HEK293 (cell line): ENCODE measurements around the gene NCDN.

Experiments used
- CTCF ChIA-PET: fragments of 350-600 bp; formaldehyde crosslinking; extraction: SDS; loops from one replicate; lab custom pipeline; 2021; ENCODE audit warnings: antibody characterized with exemption; lab: Yijun Ruan, JAX
- POLR2A ChIA-PET: fragments of 300-600 bp; formaldehyde crosslinking; extraction: SDS; loops from one replicate; lab custom pipeline; 2020; ENCODE audit warnings: antibody characterized with exemption, inconsistent platforms; lab: Yijun Ruan, JAX
- H3K27ac ChIP-seq: fragments of 200-500 bp; sonication (Bioruptor generic); 2 replicates; pipeline ENCODE4 v1.5.1; 2014; ENCODE audit warnings: low read depth, low read length, control low read depth, inconsistent platforms; ENCODE audit errors: extremely low read depth
- H3K36me3 ChIP-seq, 2 experiments: fragments of 200-500 bp in 1 of 2; sonication (Bioruptor generic) in 1 of 2; 1 replicate in 1 of 2; 2 replicates in 1 of 2; pipeline ENCODE4 v1.5.1; 2014 to 2017; ENCODE audit warnings: inconsistent platforms in 2 of 2, low read length in 2 of 2; ENCODE audit not compliant: control insufficient read depth in 2 of 2, insufficient read depth in 1 of 2
- H3K4me1 ChIP-seq: fragments of 200-500 bp; sonication (Bioruptor generic); 2 replicates; pipeline ENCODE4 v1.5.1; 2014; ENCODE audit warnings: mild to moderate bottlenecking, low read length, inconsistent platforms; ENCODE audit not compliant: control insufficient read depth, insufficient read depth
- H3K4me3 ChIP-seq: 2 replicates; pipeline ENCODE4 v1.5.1; 2011; ENCODE audit warnings: low read depth, mild to moderate bottlenecking, control low read depth, low read length, moderate library complexity
- H3K9me3 ChIP-seq: fragments of 200-500 bp; sonication (Bioruptor generic); 2 replicates; pipeline ENCODE4 v1.5.1; 2014; ENCODE audit warnings: low read depth, low read length, inconsistent platforms; ENCODE audit not compliant: control insufficient read depth, insufficient read depth
- MEIS1 ChIP-seq: sonication (generic); formaldehyde crosslinking; IDR thresholded peaks from 2 replicates; pipeline ENCODE4 v1.8.1; 2022; ENCODE audit warnings: missing genetic modification reagents, mild to moderate bottlenecking, borderline replicate concordance
- TCF7L2 ChIP-seq: IDR thresholded peaks from 2 replicates; pipeline ENCODE4 v1.6.1; 2011; ENCODE audit warnings: low read depth, mild to moderate bottlenecking, inconsistent platforms, low read length, moderate library complexity, borderline replicate concordance
- ZFP41 ChIP-seq: fragments of 450-650 bp; formaldehyde crosslinking; IDR thresholded peaks from 2 replicates; pipeline ENCODE4 v1.5.1; 2016; ENCODE audit warnings: missing biosample characterization, missing genetic modification characterization, borderline replicate concordance
- ZNF114 ChIP-seq: fragments of 450-650 bp; formaldehyde crosslinking; IDR thresholded peaks from 2 replicates; pipeline ENCODE4 v1.5.0; 2017; ENCODE audit warnings: missing biosample characterization, missing genetic modification characterization
- ZNF132 ChIP-seq: fragments of 450-650 bp; formaldehyde crosslinking; IDR thresholded peaks from 2 replicates; pipeline ENCODE4 v1.5.1; 2017; ENCODE audit warnings: missing biosample characterization, missing genetic modification characterization, borderline replicate concordance
- ZNF184 ChIP-seq: fragments of 450-650 bp; IDR thresholded peaks from 2 replicates; pipeline ENCODE4 v1.5.1; 2018; ENCODE audit warnings: missing biosample characterization, mild to moderate bottlenecking, missing genetic modification characterization
- ZNF350 ChIP-seq: fragments of 450-650 bp; formaldehyde crosslinking; IDR thresholded peaks from 2 replicates; pipeline ENCODE4 v1.5.0; 2017; ENCODE audit warnings: missing biosample characterization, mild to moderate bottlenecking, missing genetic modification characterization
- ZNF610 ChIP-seq: fragments of 450-650 bp; formaldehyde crosslinking; IDR thresholded peaks from 2 replicates; pipeline ENCODE4 v1.5.1; 2016; ENCODE audit warnings: missing biosample characterization, missing genetic modification characterization, borderline replicate concordance
- ZNF654 ChIP-seq: fragments of 450-650 bp; formaldehyde crosslinking; IDR thresholded peaks from 2 replicates; pipeline ENCODE4 v1.5.1; 2016; ENCODE audit warnings: low read depth, missing biosample characterization, missing genetic modification characterization
- ZNF707 ChIP-seq: fragments of 450-650 bp; formaldehyde crosslinking; IDR thresholded peaks from 2 replicates; pipeline ENCODE4 v1.5.1; 2016; ENCODE audit warnings: missing biosample characterization, missing genetic modification characterization
- ZSCAN30 ChIP-seq: fragments of 450-650 bp; IDR thresholded peaks from 2 replicates; pipeline ENCODE4 v1.5.1; 2018; ENCODE audit warnings: missing biosample characterization, mild to moderate bottlenecking, missing genetic modification characterization, moderate library complexity
- TF ChIP-seq, protein P1 (sequence below): fragments of 450-650 bp; formaldehyde crosslinking; IDR thresholded peaks from 2 replicates; pipeline ENCODE4 v1.5.1; 2016; ENCODE audit warnings: missing biosample characterization, missing genetic modification characterization
- TF ChIP-seq, protein P2 (sequence below): fragments of 450-650 bp; formaldehyde crosslinking; IDR thresholded peaks from 2 replicates; pipeline ENCODE4 v1.5.1; 2016; ENCODE audit warnings: missing biosample characterization, missing genetic modification characterization
- TF ChIP-seq, protein P3 (sequence below): fragments of 450-650 bp; formaldehyde crosslinking; IDR thresholded peaks from 2 replicates; pipeline ENCODE4 v1.5.1; 2016; ENCODE audit warnings: missing biosample characterization, missing genetic modification characterization
- TF ChIP-seq, protein P4 (sequence below): fragments of 450-650 bp; formaldehyde crosslinking; IDR thresholded peaks from 2 replicates; pipeline ENCODE4 v1.5.1; 2016; ENCODE audit warnings: missing biosample characterization, missing genetic modification characterization
- TF ChIP-seq, protein P5 (sequence below): fragments of 450-650 bp; formaldehyde crosslinking; IDR thresholded peaks from 2 replicates; pipeline ENCODE4 v1.5.1; 2017; ENCODE audit warnings: missing biosample characterization, missing genetic modification characterization

The NCDN gene

DNA sequence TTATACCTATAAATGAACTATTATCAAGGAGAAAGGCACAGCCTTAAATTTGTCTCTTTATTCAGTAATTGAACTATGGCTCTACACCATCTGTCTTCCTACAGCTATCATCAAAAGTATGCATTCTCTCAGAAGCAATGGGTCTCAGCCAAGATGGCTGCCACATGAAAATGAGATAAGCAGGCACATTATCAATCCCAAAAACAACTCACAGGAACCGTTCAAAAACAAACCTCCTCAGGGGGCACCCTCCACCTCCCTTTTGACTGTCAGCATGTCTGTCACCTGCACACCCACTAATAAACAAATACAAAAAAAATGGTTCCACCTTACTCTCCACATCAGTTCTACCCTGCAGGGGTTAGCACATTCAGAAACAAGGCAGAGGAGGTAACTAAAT, 24.0 kb upstream of the NCDN start:
- CTCF ChIA-PET = interaction anchor here (0.6 to 3.3 kb wide), 4 partner anchors 31 to 394 kb away, joined by 3 to 12 read pairs (median 3); no protein-coding TSS in a partner anchor
- H3K36me3 ChIP-seq = peaks cover 0 to 23% of the 10 kb centered on the region in 2 experiments; a peak in 2 of 3 replicates
- POLR2A ChIA-PET = no interaction called here

DNA sequence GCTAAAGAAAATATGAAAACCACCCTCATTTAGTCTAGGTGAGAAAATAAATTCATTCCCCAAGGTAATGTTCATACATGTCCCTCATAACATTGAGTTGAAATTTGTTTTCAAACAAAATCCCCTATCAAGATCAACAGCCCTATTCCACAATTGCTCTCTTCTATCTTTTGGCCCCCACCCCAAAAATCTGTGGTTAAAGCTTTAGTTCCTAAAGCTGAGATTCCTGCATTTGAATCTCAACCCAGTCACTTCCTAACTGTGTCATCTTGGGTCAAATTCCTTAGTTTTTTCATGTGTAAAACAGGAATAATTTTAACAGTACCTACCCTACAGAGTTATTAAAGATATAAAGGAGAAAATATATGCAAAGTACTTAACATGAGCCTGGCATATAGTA, 22.4 kb upstream of the NCDN start:
- Histone ChIP-seq H3K9me3 (no peaks in the 10 kb centered on the region), H3K4me1 (peaks cover 10% of the 10 kb centered on the region)
- ChIA-PET POLR2A (no interaction called here), CTCF (interaction anchor here (0.9 to 3.3 kb wide), 3 partner anchors 11 to 83 kb away, joined by 3 to 12 read pairs (median 8); no protein-coding TSS in a partner anchor)
- TF ChIP-seq ZNF610 (tag by site-specific recombination) = no peak
- TF ChIP-seq, all 188 proteins: peak for 0
- no peak overlapping the region for H3K4me3 ChIP-seq
- no peak overlapping the region for H3K27ac ChIP-seq
- peaks cover 0 to 26% of the 10 kb centered on the region in 2 experiments; a peak in 2 of 3 replicates for H3K36me3 ChIP-seq

More for the DNA sequence above, 24.0 kb upstream of the NCDN start:
- no peak for TF ChIP-seq ZFP41 (tag by site-specific recombination)
- TF ChIP-seq, protein P1, sequence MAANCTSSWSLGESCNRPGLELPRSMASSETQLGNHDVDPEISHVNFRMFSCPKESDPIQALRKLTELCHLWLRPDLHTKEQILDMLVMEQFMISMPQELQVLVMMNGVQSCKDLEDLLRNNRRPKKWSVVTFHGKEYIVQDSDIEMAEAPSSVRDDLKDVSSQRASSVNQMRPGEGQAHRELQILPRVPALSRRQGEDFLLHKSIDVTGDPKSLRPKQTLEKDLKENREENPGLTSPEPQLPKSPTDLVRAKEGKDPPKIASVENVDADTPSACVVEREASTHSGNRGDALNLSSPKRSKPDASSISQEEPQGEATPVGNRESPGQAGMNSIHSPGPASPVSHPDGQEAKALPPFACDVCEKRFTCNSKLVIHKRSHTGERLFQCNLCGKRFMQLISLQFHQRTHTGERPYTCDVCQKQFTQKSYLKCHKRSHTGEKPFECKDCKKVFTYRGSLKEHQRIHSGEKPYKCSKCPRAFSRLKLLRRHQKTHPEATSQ (tag by site-specific recombination) = no peak
- TF ChIP-seq, protein P2, sequence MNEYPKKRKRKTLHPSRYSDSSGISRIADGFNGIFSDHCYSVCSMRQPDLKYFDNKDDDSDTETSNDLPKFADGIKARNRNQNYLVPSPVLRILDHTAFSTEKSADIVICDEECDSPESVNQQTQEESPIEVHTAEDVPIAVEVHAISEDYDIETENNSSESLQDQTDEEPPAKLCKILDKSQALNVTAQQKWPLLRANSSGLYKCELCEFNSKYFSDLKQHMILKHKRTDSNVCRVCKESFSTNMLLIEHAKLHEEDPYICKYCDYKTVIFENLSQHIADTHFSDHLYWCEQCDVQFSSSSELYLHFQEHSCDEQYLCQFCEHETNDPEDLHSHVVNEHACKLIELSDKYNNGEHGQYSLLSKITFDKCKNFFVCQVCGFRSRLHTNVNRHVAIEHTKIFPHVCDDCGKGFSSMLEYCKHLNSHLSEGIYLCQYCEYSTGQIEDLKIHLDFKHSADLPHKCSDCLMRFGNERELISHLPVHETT (tag by site-specific recombination) = no peak
- no peak for TF ChIP-seq ZNF132 (tag by site-specific recombination)
- TF ChIP-seq ZNF654 (tag by site-specific recombination) = no peak
- TF ChIP-seq, protein P3, sequence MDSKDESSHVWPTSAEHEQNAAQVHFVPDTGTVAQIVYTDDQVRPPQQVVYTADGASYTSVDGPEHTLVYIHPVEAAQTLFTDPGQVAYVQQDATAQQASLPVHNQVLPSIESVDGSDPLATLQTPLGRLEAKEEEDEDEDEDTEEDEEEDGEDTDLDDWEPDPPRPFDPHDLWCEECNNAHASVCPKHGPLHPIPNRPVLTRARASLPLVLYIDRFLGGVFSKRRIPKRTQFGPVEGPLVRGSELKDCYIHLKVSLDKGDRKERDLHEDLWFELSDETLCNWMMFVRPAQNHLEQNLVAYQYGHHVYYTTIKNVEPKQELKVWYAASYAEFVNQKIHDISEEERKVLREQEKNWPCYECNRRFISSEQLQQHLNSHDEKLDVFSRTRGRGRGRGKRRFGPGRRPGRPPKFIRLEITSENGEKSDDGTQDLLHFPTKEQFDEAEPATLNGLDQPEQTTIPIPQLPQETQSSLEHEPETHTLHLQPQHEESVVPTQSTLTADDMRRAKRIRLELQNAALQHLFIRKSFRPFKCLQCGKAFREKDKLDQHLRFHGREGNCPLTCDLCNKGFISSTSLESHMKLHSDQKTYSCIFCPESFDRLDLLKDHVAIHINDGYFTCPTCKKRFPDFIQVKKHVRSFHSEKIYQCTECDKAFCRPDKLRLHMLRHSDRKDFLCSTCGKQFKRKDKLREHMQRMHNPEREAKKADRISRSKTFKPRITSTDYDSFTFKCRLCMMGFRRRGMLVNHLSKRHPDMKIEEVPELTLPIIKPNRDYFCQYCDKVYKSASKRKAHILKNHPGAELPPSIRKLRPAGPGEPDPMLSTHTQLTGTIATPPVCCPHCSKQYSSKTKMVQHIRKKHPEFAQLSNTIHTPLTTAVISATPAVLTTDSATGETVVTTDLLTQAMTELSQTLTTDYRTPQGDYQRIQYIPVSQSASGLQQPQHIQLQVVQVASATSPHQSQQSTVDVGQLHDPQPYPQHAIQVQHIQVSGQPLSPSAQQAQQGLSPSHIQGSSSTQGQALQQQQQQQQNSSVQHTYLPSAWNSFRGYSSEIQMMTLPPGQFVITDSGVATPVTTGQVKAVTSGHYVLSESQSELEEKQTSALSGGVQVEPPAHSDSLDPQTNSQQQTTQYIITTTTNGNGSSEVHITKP (tag by site-specific recombination) = no peak
- no peak for TF ChIP-seq MEIS1 (CRISPR knock-in tag)
- TF ChIP-seq ZNF184 (tag by site-specific recombination) = no peak
- TF ChIP-seq, protein P4, sequence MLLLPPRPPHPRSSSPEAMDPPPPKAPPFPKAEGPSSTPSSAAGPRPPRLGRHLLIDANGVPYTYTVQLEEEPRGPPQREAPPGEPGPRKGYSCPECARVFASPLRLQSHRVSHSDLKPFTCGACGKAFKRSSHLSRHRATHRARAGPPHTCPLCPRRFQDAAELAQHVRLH (tag by site-specific recombination) = no peak
- no peak for TF ChIP-seq TCF7L2
- no peak for TF ChIP-seq ZSCAN30 (tag by site-specific recombination)
- no peak for TF ChIP-seq ZNF114 (tag by site-specific recombination)
- TF ChIP-seq, protein P5, sequence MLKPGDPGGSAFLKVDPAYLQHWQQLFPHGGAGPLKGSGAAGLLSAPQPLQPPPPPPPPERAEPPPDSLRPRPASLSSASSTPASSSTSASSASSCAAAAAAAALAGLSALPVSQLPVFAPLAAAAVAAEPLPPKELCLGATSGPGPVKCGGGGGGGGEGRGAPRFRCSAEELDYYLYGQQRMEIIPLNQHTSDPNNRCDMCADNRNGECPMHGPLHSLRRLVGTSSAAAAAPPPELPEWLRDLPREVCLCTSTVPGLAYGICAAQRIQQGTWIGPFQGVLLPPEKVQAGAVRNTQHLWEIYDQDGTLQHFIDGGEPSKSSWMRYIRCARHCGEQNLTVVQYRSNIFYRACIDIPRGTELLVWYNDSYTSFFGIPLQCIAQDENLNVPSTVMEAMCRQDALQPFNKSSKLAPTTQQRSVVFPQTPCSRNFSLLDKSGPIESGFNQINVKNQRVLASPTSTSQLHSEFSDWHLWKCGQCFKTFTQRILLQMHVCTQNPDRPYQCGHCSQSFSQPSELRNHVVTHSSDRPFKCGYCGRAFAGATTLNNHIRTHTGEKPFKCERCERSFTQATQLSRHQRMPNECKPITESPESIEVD = no peak
- TF ChIP-seq ZNF350 (tag by site-specific recombination) = no peak
- no peak for TF ChIP-seq ZNF707 (tag by site-specific recombination)
- Histone ChIP-seq H3K9me3 (no peaks in the 10 kb centered on the region), H3K4me1 (peaks cover 3% of the 10 kb centered on the region), H3K4me3 (no peak overlapping the region), H3K27ac (no peak overlapping the region)
